HS-5 (cell line): Measurements from ENCODE around the gene METRN.
"Not testable (repeated sequence)": the region's sequence is repeated elsewhere in the genome, so short reads cannot be mapped to it uniquely, and the experiment has no call there.

Experiments used
- DNase-seq: peaks from one replicate; pipeline ENCODE4 v3.0.0-alpha.2; 2012; ENCODE audit warnings: low read depth

METRN gene

GRCh38 chr16:691242-691641, 23.7 kb upstream of the METRN start:
- not testable (repeated sequence) for DNase-seq

GRCh38 chr16:692356-693108, 22.4 kb upstream of the METRN start:
- no peak for DNase-seq

GRCh38 chr16:693364-693763, 21.6 kb upstream of the METRN start:
- no peak for DNase-seq

- DNase-seq: no peak
Measured at GRCh38 chr16:693766-694165, 21.2 kb upstream of the METRN start.

GRCh38 chr16:694187-694862, 20.6 kb upstream of the METRN start:
- DNase-seq: no peak

- no peak for DNase-seq
Measured at GRCh38 chr16:694863-695354, 20.0 kb upstream of the METRN start.

- DNase-seq: no peak
Measured at GRCh38 chr16:695355-696089, 19.4 kb upstream of the METRN start.

GRCh38 chr16:698911-699671, 15.8 kb upstream of the METRN start:
- no peak for DNase-seq

GRCh38 chr16:700684-701584, 14.0 kb upstream of the METRN start:
- no peak for DNase-seq

- no peak for DNase-seq
Measured at GRCh38 chr16:702341-702740, 12.6 kb upstream of the METRN start.

GRCh38 chr16:703406-703805, 11.5 kb upstream of the METRN start:
- no peak for DNase-seq

GRCh38 chr16:704047-704446, 10.9 kb upstream of the METRN start:
- no peak for DNase-seq

GRCh38 chr16:704552-705380, 10.2 kb upstream of the METRN start:
- DNase-seq: no peak

GRCh38 chr16:705431-706188, 9.3 kb upstream of the METRN start, which contains the start of gene FBXL16:
FBXL16 (minus strand) TSS chr16:705801; CDS start chr16:697405, 8,396 bp downstream.
- DNase-seq: no peak

GRCh38 chr16:706189-707061, 8.5 kb upstream of the METRN start:
- DNase-seq: no peak

- no peak for DNase-seq
Measured at GRCh38 chr16:707062-707538, 7.8 kb upstream of the METRN start.

- no peak for DNase-seq
Measured at GRCh38 chr16:708019-708418, 6.9 kb upstream of the METRN start.

GRCh38 chr16:708959-709358, 6.0 kb upstream of the METRN start:
- DNase-seq: no peak
